Fibroblast of lung (primary cell): ENCODE measurements around the gene CAVIN3. TPM values are rescaled to one million over a fixed set of nuclear protein-coding genes. Genes with fewer than 3 reads are reported as not detected.

ENCODE experiments used
- DNase-seq, 2 donors: peaks; one replicate each; pipeline versions ENCODE4 v3.0.0 to v3.0.0-alpha.2; 2010; ENCODE audit warnings: low read depth in 2 of 2
- H2AFZ ChIP-seq: 2 replicates; pipeline ENCODE4 v1.5.1; 2012; ENCODE audit warnings: low read length, control low read depth, inconsistent platforms
- H3K27ac ChIP-seq: 2 replicates; pipeline ENCODE4 v1.5.1; 2011; ENCODE audit warnings: low read length, control low read depth; ENCODE audit not compliant: insufficient read depth
- H3K27me3 ChIP-seq: 2 replicates; pipeline ENCODE4 v1.5.1; 2011; ENCODE audit warnings: mild to moderate bottlenecking, low read length; ENCODE audit not compliant: control insufficient read depth, insufficient read depth
- H3K36me3 ChIP-seq: 2 replicates; pipeline ENCODE4 v1.5.1; 2011; ENCODE audit warnings: low read length; ENCODE audit not compliant: control insufficient read depth, insufficient read depth
- H3K4me1 ChIP-seq: 2 replicates; pipeline ENCODE4 v1.5.1; 2011; ENCODE audit warnings: low read length; ENCODE audit not compliant: control insufficient read depth, insufficient read depth; ENCODE audit errors: extremely low read depth
- H3K4me2 ChIP-seq: 2 replicates; pipeline ENCODE4 v1.5.1; 2011; ENCODE audit warnings: low read length, control low read depth; ENCODE audit not compliant: insufficient read depth; ENCODE audit errors: extremely low read depth
- H3K4me3 ChIP-seq, 4 experiments: fragments of 200-600 bp in 1 of 4; sonication (generic) in 1 of 4; replicated peaks in 1 of 4; 2 replicates each; pipeline ENCODE4 v1.5.1; 2011 to 2016; ENCODE audit warnings: low read length in 4 of 4, low read depth in 3 of 4, mild to moderate bottlenecking in 3 of 4, control low read depth in 2 of 4, inconsistent platforms in 1 of 4, mixed read lengths in 1 of 4; ENCODE audit not compliant: insufficient read depth in 1 of 4; ENCODE audit errors: control extremely low read depth in 1 of 4
- H3K79me2 ChIP-seq: 2 replicates; pipeline ENCODE4 v1.5.1; 2012; ENCODE audit warnings: mild to moderate bottlenecking, low read length, inconsistent platforms; ENCODE audit not compliant: control insufficient read depth, insufficient read depth
- H3K9ac ChIP-seq: 2 replicates; pipeline ENCODE4 v1.5.1; 2011; ENCODE audit warnings: mild to moderate bottlenecking, low read length, control low read depth; ENCODE audit not compliant: insufficient read depth
- H3K9me3 ChIP-seq: 2 replicates; pipeline ENCODE4 v1.5.1; 2012; ENCODE audit warnings: low read depth, low read length; ENCODE audit not compliant: control insufficient read depth, insufficient read depth
- H4K20me1 ChIP-seq: 2 replicates; pipeline ENCODE4 v1.5.1; 2011; ENCODE audit warnings: low read length; ENCODE audit not compliant: control insufficient read depth, insufficient read depth; ENCODE audit errors: extremely low read depth
- EZH2 ChIP-seq: IDR thresholded peaks from 2 replicates; pipeline ENCODE4 v1.5.1; 2012; ENCODE audit warnings: low read length, control low read depth, mild to moderate bottlenecking; ENCODE audit errors: missing control alignments
- polyA plus RNA-seq, 2 donors: library from polyadenylated mRNA; depleted of rRNA in 1 of 2; stranded (reverse) in 1 of 2; unstranded in 1 of 2; fragments of >200 nt; gene quantifications; 2 replicates each; pipeline ENCODE4 v1.2.1, GENCODE V29; 2011 to 2012; ENCODE audit warnings: missing spikeins in 1 of 2
- total RNA-seq: library from RNA; depleted of rRNA; stranded (reverse); fragments of >200 nt; gene quantifications from 2 replicates; pipeline ENCODE4 v1.2.1, GENCODE V29; 2014
- TF ChIP-seq, protein P1 (sequence below), 2 donors: IDR thresholded peaks in 1 of 2; conservative IDR thresholded peaks in 1 of 2; 1 replicate in 1 of 2; 2 replicates in 1 of 2; pipeline ENCODE4 v1.5.1; 2011 to 2012; ENCODE audit warnings: low read length in 2 of 2, control low read depth in 1 of 2, inconsistent platforms in 1 of 2, low read depth in 1 of 2, mild to moderate bottlenecking in 1 of 2

The CAVIN3 gene
- total and polyA plus RNA-seq, 2 donors (not counting 1 experiment from before 2014, with no cell fraction given): 50.9 to 87.9 TPM

- H3K27me3 ChIP-seq: no peaks in the 10 kb centered on the region
- H3K27ac ChIP-seq: no peak overlapping the region
- no peak overlapping the region for H3K4me2 ChIP-seq
- H3K9ac ChIP-seq: no peak overlapping the region
- no peak overlapping the region for H2AFZ ChIP-seq
- H3K9me3 ChIP-seq: no peaks in the 10 kb centered on the region
- no peak for DNase-seq
- TF ChIP-seq, protein P1, sequence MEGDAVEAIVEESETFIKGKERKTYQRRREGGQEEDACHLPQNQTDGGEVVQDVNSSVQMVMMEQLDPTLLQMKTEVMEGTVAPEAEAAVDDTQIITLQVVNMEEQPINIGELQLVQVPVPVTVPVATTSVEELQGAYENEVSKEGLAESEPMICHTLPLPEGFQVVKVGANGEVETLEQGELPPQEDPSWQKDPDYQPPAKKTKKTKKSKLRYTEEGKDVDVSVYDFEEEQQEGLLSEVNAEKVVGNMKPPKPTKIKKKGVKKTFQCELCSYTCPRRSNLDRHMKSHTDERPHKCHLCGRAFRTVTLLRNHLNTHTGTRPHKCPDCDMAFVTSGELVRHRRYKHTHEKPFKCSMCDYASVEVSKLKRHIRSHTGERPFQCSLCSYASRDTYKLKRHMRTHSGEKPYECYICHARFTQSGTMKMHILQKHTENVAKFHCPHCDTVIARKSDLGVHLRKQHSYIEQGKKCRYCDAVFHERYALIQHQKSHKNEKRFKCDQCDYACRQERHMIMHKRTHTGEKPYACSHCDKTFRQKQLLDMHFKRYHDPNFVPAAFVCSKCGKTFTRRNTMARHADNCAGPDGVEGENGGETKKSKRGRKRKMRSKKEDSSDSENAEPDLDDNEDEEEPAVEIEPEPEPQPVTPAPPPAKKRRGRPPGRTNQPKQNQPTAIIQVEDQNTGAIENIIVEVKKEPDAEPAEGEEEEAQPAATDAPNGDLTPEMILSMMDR (conservative IDR thresholded peaks at IDR 0.05 in 1 of 2, IDR thresholded peaks at IDR 0.05 in 1 of 2; ENCODE audit: low read depth in 1 of 2, low read length in 2 of 2): no peak
- TF ChIP-seq EZH2: no peak
- H3K36me3 ChIP-seq: no peaks in the 10 kb centered on the region
- no peaks in the 10 kb centered on the region for H4K20me1 ChIP-seq
- H3K4me3 ChIP-seq: no peak overlapping the region
- no peaks in the 10 kb centered on the region for H3K4me1 ChIP-seq
- no peaks in the 10 kb centered on the region for H3K79me2 ChIP-seq
These were observed 48.7 kb downstream of the CAVIN3 start for GRCh38 chr11:6271598-6271997.

- Histone ChIP-seq H3K9ac (no peak overlapping the region), H3K4me1 (no peaks in the 10 kb centered on the region), H3K4me3 (no peak overlapping the region), H3K4me2 (no peak overlapping the region), H4K20me1 (no peaks in the 10 kb centered on the region), H3K27me3 (no peaks in the 10 kb centered on the region), H3K79me2 (no peaks in the 10 kb centered on the region), H2AFZ (no peak overlapping the region), H3K36me3 (no peaks in the 10 kb centered on the region), H3K9me3 (no peaks in the 10 kb centered on the region), H3K27ac (no peak overlapping the region)
- TF ChIP-seq, protein P1 (conservative IDR thresholded peaks at IDR 0.05 in 1 of 2, IDR thresholded peaks at IDR 0.05 in 1 of 2; ENCODE audit: low read depth in 1 of 2, low read length in 2 of 2): no peak
- no peak for TF ChIP-seq EZH2
- DNase-seq: no peak
These were observed 49.6 kb downstream of the CAVIN3 start for GRCh38 chr11:6270584-6271246.

- H3K27me3 ChIP-seq: no peaks in the 10 kb centered on the region
These were observed 50.3 kb downstream of the CAVIN3 start for GRCh38 chr11:6269994-6270393.

More at GRCh38 chr11:6269994-6270393, 50.3 kb downstream of the CAVIN3 start:
- no peak overlapping the region for H3K4me2 ChIP-seq
- no peak overlapping the region for H3K4me3 ChIP-seq
- no peak overlapping the region for H2AFZ ChIP-seq
- H3K4me1 ChIP-seq: no peaks in the 10 kb centered on the region
- TF ChIP-seq, protein P1 (conservative IDR thresholded peaks at IDR 0.05 in 1 of 2, IDR thresholded peaks at IDR 0.05 in 1 of 2; ENCODE audit: low read depth in 1 of 2, low read length in 2 of 2): peak in 1 of 2 donors; percentile 2
- no peak for TF ChIP-seq EZH2
- no peaks in the 10 kb centered on the region for H4K20me1 ChIP-seq
- no peaks in the 10 kb centered on the region for H3K36me3 ChIP-seq
- DNase-seq: no peak
- H3K9ac ChIP-seq: no peak overlapping the region
- no peak overlapping the region for H3K27ac ChIP-seq
- no peaks in the 10 kb centered on the region for H3K79me2 ChIP-seq
- no peaks in the 10 kb centered on the region for H3K9me3 ChIP-seq

Other genes starting within 250 kb of the CAVIN3 start
- not detected in 2 replicates for gene OR56B4, start 212.8 kb downstream of the CAVIN3 start, total RNA-seq
- gene OR56B4, start 212.8 kb downstream of the CAVIN3 start, polyA plus RNA-seq: not detected in 2 replicates
- gene OR52B2, start 150.2 kb downstream of the CAVIN3 start, total RNA-seq: not detected in 2 replicates
- not detected in 2 replicates for gene OR52B2, start 150.2 kb downstream of the CAVIN3 start, polyA plus RNA-seq
- not detected in 2 replicates for gene OR52W1, start 121.3 kb downstream of the CAVIN3 start, total RNA-seq
- gene OR52W1, start 121.3 kb downstream of the CAVIN3 start, polyA plus RNA-seq: not detected in 2 replicates
- not detected in 2 replicates for gene C11orf42, start 114.9 kb downstream of the CAVIN3 start, total RNA-seq
- gene C11orf42, start 114.9 kb downstream of the CAVIN3 start, polyA plus RNA-seq: not detected in 2 replicates
- 6.9 and 15.4 TPM in 2 replicates for gene FHIP1B, start 85.9 kb downstream of the CAVIN3 start, total RNA-seq
- gene FHIP1B, start 85.9 kb downstream of the CAVIN3 start, polyA plus RNA-seq: 9.2 and 10.3 TPM in 2 replicates
- 0.17 TPM in 1 of 2 replicates, not detected in the other for gene CNGA4, start 81.4 kb downstream of the CAVIN3 start, total RNA-seq
- 0.06 TPM in 1 of 2 replicates, not detected in the other for gene CNGA4, start 81.4 kb downstream of the CAVIN3 start, polyA plus RNA-seq
- gene CCKBR, start 60.7 kb downstream of the CAVIN3 start, total RNA-seq: not detected in 2 replicates
- gene CCKBR, start 60.7 kb downstream of the CAVIN3 start, polyA plus RNA-seq: not detected in 2 replicates
- 33.9 and 52.2 TPM in 2 replicates for gene SMPD1, start 70.0 kb upstream of the CAVIN3 start, total RNA-seq
- 74.9 and 97.9 TPM in 2 replicates for gene SMPD1, start 70.0 kb upstream of the CAVIN3 start, polyA plus RNA-seq
- 56.2 and 73.7 TPM in 2 replicates for gene APBB1, start 98.6 kb upstream of the CAVIN3 start, total RNA-seq
- gene APBB1, start 98.6 kb upstream of the CAVIN3 start, polyA plus RNA-seq: 33.5 and 39.1 TPM in 2 replicates
- 0.26 and 0.83 TPM in 2 replicates for gene HPX, start 120.5 kb upstream of the CAVIN3 start, total RNA-seq
- 0.18 and 0.28 TPM in 2 replicates for gene HPX, start 120.5 kb upstream of the CAVIN3 start, polyA plus RNA-seq
- 24.1 and 29.7 TPM in 2 replicates for gene TRIM3, start 153.4 kb upstream of the CAVIN3 start, total RNA-seq
- gene TRIM3, start 153.4 kb upstream of the CAVIN3 start, polyA plus RNA-seq: 11.4 and 11.8 TPM in 2 replicates
- 34.9 and 47.6 TPM in 2 replicates for gene ARFIP2, start 160.8 kb upstream of the CAVIN3 start, total RNA-seq
- gene ARFIP2, start 160.8 kb upstream of the CAVIN3 start, polyA plus RNA-seq: 72.4 and 75.5 TPM in 2 replicates
- 38.5 and 47.4 TPM in 2 replicates for gene TIMM10B, start 161.0 kb upstream of the CAVIN3 start, total RNA-seq
- gene TIMM10B, start 161.0 kb upstream of the CAVIN3 start, polyA plus RNA-seq: 33.6 and 40.9 TPM in 2 replicates
- 7.2 and 14.7 TPM in 2 replicates for gene DNHD1, start 176.8 kb upstream of the CAVIN3 start, total RNA-seq
- gene DNHD1, start 176.8 kb upstream of the CAVIN3 start, polyA plus RNA-seq: 2.2 and 2.6 TPM in 2 replicates